Measurements from ENCODE around the gene KPTN. TPM values are rescaled to one million over a fixed set of nuclear protein-coding genes. Genes with fewer than 3 reads are reported as not detected.

Gene KPTN
- total RNA-seq, 1 donor from 2014 or later, result 9.3 TPM

DNA sequence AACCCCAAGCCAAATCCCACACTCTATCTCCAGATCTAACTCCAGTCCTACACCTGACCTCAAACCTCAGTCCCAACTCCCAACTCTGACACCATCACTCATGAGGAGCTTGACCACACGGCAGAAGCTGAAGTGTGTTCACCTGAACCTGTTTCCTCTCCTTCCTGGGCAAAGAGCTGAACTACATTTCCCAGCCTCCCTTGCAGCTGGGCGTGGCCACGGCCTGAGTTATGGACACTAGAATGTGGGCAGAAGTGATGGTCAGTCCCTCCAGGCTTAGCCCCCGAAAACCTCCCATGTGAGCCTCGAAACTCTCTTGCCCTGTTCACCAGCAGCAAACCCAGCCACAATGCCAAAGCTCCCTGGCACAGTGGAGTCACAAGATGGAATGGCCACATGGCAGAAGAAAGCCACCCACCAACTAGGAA lies 45.2 kb downstream of the KPTN start:
- DNase-seq (no peak), ATAC-seq (no peak)
- no peaks in the 10 kb centered on the region for H3K9me3 ChIP-seq
- H3K4me1 ChIP-seq, result no peaks in the 10 kb centered on the region
- intact Hi-C loops (cut with DNase I), result loop anchor here (5.0 kb wide), 1 partner anchor 258 kb away; no protein-coding TSS in a partner anchor
- no peak overlapping the region for H3K4me3 ChIP-seq
- H3K27me3 ChIP-seq, result peaks cover 64% of the 10 kb centered on the region
- H3K27ac ChIP-seq, result no peak overlapping the region
- TF ChIP-seq, protein P1, sequence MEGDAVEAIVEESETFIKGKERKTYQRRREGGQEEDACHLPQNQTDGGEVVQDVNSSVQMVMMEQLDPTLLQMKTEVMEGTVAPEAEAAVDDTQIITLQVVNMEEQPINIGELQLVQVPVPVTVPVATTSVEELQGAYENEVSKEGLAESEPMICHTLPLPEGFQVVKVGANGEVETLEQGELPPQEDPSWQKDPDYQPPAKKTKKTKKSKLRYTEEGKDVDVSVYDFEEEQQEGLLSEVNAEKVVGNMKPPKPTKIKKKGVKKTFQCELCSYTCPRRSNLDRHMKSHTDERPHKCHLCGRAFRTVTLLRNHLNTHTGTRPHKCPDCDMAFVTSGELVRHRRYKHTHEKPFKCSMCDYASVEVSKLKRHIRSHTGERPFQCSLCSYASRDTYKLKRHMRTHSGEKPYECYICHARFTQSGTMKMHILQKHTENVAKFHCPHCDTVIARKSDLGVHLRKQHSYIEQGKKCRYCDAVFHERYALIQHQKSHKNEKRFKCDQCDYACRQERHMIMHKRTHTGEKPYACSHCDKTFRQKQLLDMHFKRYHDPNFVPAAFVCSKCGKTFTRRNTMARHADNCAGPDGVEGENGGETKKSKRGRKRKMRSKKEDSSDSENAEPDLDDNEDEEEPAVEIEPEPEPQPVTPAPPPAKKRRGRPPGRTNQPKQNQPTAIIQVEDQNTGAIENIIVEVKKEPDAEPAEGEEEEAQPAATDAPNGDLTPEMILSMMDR (IDR thresholded peaks at IDR 0.05), result no peak
- H3K36me3 ChIP-seq, result no peaks in the 10 kb centered on the region

DNA sequence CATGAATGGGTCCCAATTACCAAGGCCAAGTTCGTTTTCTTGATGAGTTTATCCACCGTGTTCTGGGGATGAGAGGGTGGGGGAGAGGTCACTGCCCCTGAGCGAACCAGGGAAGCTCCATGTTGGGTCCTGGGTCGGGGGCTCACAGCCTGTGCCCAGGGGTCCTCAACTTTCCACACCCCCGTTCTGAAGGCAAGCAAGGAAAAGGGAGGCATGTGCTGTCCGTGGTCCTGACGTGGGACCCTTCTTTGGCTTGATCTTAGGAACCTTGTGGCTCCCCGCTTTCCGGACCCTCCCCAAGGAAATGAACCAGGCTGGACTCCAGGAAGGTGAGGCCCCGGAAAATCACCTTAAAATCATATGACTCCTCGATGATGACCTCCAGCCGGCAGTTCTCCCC lies 46.5 kb downstream of the KPTN start:
- no peak overlapping the region for H3K4me3 ChIP-seq
- H3K27me3 ChIP-seq, result peaks cover 62% of the 10 kb centered on the region
- H3K4me1 ChIP-seq, result no peaks in the 10 kb centered on the region
- no peak overlapping the region for H3K27ac ChIP-seq
- no peak for ATAC-seq
- TF ChIP-seq, protein P1 (IDR thresholded peaks at IDR 0.05), result no peak
- intact Hi-C loops (cut with DNase I), result loop anchor here (5.0 kb wide), 1 partner anchor 260 kb away; no protein-coding TSS in a partner anchor
- no peak for DNase-seq
- no peaks in the 10 kb centered on the region for H3K9me3 ChIP-seq
- H3K36me3 ChIP-seq, result no peaks in the 10 kb centered on the region

GRCh38 chr19:47436712-47437401 lies 47.2 kb downstream of the KPTN start:
- DNase-seq, result peak; percentile 87
- peaks cover 62% of the 10 kb centered on the region for H3K27me3 ChIP-seq
- H3K4me1 ChIP-seq, result no peaks in the 10 kb centered on the region
- H3K27ac ChIP-seq, result no peak overlapping the region
- no peaks in the 10 kb centered on the region for H3K36me3 ChIP-seq
- intact Hi-C loops (cut with DNase I), result loop anchor here (5.0 kb wide), 1 partner anchor 260 kb away; no protein-coding TSS in a partner anchor
- H3K9me3 ChIP-seq, result no peaks in the 10 kb centered on the region
- H3K4me3 ChIP-seq, result no peak overlapping the region
- ATAC-seq, result peak; percentile 97
- TF ChIP-seq, protein P1 (IDR thresholded peaks at IDR 0.05), result peak; percentile 87

DNA sequence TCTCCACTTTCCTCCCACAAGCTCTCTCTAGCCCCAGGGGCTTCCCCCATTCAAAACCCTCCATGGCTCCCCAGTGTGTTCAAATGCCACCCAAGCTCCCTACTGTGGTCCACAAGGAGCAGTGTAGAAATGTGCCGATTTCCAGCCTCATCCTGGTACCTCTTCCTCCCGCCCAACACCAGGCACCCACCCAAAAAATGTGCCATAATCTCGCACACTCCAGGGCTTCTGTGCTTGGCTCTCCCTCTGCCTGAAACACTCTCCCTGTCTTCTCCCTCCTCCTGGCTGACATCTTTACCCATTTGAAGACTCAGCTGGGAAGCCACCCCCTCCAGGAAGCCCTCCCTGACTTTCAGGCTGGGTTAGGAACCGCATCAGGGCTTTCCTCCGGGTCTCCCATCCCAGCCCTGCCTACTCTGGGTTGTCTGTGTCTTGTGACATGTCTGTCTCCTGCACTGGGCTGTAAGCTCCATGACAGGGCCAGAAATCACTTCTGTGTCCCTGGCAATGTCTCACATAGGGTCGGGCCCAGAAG lies 48.1 kb downstream of the KPTN start:
- no peak overlapping the region for H3K27ac ChIP-seq
- no peak for DNase-seq
- no peaks in the 10 kb centered on the region for H3K36me3 ChIP-seq
- H3K4me1 ChIP-seq, result no peaks in the 10 kb centered on the region
- no peak overlapping the region for H3K4me3 ChIP-seq
- TF ChIP-seq, protein P1 (IDR thresholded peaks at IDR 0.05), result no peak
- no peaks in the 10 kb centered on the region for H3K9me3 ChIP-seq
- no peak for ATAC-seq
- peaks cover 64% of the 10 kb centered on the region for H3K27me3 ChIP-seq
- intact Hi-C loops (cut with DNase I), result loop anchor here (5.0 kb wide), 1 partner anchor 261 kb away; no protein-coding TSS in a partner anchor

DNA sequence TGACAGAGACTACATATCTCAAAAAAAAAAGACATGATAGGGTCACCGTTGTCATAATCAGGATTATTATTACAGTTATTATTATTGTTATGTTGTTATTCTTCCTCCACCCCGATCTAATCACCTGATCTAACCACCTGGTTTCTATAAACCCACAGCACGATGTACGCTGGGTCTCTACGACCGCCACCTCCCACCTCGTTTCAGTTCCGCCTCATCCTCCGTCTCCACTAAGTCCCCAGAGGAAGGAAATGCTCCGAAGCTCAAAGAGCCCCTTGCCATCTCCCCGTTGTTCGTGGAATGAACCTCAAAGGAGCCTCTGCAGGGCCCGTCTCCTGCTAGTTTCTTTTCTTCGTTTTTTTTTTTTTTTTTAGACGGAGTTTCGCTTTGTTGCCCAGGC lies 48.8 kb downstream of the KPTN start:
- DNase-seq (no peak), ATAC-seq (no peak)
- Histone ChIP-seq H3K4me1 (peaks cover 3% of the 10 kb centered on the region), H3K4me3 (no peak overlapping the region), H3K27me3 (peaks cover 64% of the 10 kb centered on the region), H3K9me3 (no peaks in the 10 kb centered on the region), H3K27ac (no peak overlapping the region), H3K36me3 (no peaks in the 10 kb centered on the region)
- TF ChIP-seq, protein P1 (IDR thresholded peaks at IDR 0.05), result no peak
- intact Hi-C loops (cut with DNase I), result loop anchor here (5.0 kb wide), 1 partner anchor 262 kb away; no protein-coding TSS in a partner anchor
